HL-60 (cell line): Measurements from ENCODE around the gene USF2.
"Not testable (repeated sequence)": the region's sequence is repeated elsewhere in the genome, so short reads cannot be mapped to it uniquely, and the experiment has no call there.

Experiments
- GABPA ChIP-seq: IDR thresholded peaks from 2 replicates; pipeline ENCODE4 v1.6.1; 2012; ENCODE audit warnings: low read depth
- POLR2AphosphoS5 ChIP-seq: IDR thresholded peaks from 2 replicates; pipeline ENCODE4 v1.6.1; 2012; ENCODE audit warnings: low read depth
- TF ChIP-seq, protein P1 (sequence below): IDR thresholded peaks from one replicate; pipeline ENCODE4 v1.5.1; 2011; ENCODE audit warnings: low read length, control low read depth, inconsistent platforms; ENCODE audit not compliant: insufficient read depth

DNA sequence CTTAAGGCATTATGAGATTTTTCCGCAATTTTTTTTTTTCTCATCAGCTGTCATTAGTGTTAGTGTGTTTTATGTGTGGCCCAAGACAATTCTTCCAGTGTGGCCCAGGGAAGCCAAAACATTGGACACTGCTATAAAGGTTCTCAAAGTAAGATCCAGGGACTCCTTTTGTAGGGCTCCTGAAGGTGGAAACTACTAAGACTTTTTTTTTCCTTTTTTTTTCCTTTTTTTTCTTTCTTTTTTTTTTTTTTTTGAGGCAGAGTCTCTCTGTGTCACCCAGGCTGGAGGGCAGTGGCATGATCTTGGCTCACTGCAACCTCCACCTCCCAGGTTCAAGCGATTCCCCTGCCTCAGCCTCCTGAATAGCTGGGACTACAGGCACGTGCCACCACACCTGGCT is 16.7 kb downstream of the USF2 start:
- TF ChIP-seq, protein P1, sequence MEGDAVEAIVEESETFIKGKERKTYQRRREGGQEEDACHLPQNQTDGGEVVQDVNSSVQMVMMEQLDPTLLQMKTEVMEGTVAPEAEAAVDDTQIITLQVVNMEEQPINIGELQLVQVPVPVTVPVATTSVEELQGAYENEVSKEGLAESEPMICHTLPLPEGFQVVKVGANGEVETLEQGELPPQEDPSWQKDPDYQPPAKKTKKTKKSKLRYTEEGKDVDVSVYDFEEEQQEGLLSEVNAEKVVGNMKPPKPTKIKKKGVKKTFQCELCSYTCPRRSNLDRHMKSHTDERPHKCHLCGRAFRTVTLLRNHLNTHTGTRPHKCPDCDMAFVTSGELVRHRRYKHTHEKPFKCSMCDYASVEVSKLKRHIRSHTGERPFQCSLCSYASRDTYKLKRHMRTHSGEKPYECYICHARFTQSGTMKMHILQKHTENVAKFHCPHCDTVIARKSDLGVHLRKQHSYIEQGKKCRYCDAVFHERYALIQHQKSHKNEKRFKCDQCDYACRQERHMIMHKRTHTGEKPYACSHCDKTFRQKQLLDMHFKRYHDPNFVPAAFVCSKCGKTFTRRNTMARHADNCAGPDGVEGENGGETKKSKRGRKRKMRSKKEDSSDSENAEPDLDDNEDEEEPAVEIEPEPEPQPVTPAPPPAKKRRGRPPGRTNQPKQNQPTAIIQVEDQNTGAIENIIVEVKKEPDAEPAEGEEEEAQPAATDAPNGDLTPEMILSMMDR: not testable (repeated sequence)
- TF ChIP-seq POLR2AphosphoS5, GABPA: not testable (repeated sequence)
